GM19023 (cell line): Measurements from ENCODE around the gene WSCD2.

Experiments
- ATAC-seq: cut with Tn5 transposase; IDR thresholded peaks from one replicate; pipeline ENCODE4 v1.9.1; 2021; ENCODE audit warnings: mild to moderate bottlenecking, moderate library complexity; ENCODE audit not compliant: unreplicated experiment

Gene WSCD2

DNA sequence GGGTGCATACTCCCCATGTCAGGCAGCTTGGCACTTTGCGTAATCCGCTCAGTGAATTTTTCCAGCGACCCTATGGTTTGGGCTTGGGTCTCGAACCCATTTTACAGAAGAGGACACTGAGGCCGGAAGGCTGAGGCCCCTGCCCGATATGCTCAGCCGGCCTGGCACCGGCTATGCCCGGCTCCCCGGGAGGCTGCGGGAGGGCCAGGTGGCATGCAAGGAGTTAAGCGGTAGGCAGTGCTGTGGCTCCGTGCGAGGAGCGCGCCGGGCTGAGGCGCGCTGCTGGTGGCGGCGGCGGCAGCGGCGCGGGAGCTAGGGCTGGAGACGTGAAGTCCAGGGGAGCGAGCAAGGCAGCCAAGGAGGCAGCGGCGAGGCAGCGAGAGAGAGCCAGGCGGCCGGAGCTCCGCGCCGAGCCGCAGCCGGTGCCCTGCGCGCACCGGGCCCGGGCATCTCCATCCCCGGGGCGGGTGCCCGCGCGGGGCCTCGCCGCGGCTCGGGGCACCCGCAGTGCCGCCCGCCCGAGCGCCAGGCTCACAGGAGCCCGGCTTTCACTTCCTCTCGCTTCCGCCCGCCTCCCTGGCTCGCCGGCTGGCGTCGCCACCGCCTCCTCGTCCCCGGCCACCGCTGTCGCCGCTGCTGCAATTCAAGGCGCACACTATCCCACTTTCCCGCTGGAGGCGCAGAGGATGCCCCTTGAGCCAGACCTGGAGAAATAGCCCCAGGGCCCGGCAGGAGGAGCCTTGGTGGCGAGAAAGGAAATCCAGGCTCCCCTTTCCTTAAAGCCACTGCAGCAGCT is at the start of gene WSCD2:
Gene WSCD2, plus strand, starts transcription at position 272 of the 796 bp plus-strand sequence. CDS start 66,545 bp downstream, outside the sequence.
- no peak for ATAC-seq

- no peak for ATAC-seq
These were observed 49.4 kb upstream of the WSCD2 start for GRCh38 chr12:108079721-108080120.

DNA sequence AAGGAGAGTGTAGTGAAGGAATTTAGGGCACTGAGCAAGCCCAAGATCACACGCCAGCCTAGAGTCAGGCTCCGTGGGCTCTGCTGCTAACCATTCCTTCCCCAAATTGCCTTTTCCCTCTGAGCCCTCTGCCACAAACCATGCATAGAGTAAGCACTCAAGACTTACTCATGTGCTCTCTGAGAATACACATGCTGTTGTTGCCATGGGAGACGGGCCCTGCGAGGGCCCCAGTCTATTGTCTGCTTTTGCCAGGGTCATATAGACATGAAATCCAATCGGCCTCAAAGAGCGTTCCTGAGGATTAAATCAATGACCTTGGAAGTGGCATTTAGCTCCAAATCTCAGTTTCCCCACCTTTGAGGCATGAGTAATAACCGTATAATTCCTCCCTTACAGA is 48.7 kb upstream of the WSCD2 start:
- ATAC-seq: no peak

GRCh38 chr12:108082485-108082884 is 46.6 kb upstream of the WSCD2 start:
- no peak for ATAC-seq

GRCh38 chr12:108087900-108088299 is 41.2 kb upstream of the WSCD2 start:
- ATAC-seq: no peak

- ATAC-seq: no peak
These were observed 38.8 kb upstream of the WSCD2 start for GRCh38 chr12:108090107-108090899.

DNA sequence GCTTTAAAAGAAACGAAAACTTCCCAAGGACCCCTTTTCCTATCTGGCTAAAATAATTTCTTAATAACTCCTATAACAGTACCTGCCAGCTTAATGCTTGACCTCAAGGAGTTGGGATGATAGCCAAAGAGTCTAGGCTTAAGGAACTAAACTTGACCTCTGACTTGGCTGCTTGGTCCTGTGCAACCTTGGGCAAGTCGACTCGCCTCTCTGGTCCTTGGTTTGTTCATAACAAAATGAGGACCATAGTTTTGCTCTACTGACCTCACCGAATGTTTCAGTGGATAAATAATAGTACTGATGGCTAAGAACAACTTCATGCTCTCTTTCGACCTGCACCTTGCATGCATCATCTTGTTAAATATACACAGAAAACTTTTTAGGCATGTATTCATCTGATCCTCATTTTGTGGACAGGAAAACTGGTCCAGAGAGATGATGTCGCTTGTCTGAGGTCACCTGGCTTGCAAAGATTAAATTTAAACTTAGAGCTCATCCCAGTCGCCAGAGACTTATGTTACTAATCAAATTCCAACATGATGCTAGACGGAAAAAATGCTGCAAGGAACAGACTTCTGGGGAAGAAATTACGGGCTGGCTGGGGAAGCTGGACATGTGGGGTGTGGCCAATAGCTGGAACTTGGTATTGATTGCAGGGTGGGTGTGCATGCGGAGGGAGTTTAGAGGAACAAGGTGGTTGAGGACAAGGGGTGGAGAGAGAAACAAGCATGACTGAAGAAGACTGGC is 38.0 kb upstream of the WSCD2 start:
- no peak for ATAC-seq

DNA sequence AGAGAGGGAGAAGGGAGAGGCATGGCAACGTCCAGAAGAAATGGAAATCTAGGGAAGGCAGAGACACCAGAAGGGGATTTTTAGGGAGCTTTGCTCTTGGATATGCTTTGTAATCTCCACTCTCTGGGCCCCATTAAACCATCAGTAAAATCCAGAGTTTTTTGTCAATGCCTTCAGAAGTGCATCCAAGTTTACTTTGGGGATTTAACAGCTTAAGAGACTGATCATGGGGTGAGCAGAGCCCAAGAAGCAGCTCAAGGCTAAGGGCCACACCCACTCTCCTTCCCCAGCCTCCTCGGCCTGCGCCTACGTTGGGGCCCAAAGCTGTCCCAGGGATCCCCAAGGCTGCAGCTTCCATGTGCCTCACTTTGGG is 37.4 kb upstream of the WSCD2 start:
- no peak for ATAC-seq

DNA sequence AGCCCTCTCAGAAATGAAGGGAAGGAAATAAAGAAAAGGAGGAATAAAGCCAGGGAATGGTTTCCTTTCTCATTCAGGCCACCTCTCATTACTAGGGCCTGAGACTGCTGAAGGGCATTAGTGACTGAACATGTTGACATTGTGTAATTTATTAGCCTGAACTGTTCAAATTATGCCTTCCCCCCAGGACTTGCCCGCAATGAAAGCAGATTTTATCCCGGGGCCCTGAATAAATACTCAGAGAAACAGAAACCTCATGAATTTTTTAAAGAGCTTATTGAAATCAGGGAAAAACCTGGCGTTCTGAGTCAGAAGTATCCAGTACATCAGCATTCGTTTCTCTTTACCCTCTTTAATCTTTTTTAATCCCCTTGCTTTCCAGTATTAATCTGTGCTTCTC is 35.9 kb upstream of the WSCD2 start:
- ATAC-seq: no peak

- no peak for ATAC-seq
These were observed 34.9 kb upstream of the WSCD2 start for GRCh38 chr12:108094056-108094649.

GRCh38 chr12:108097160-108097911 is 31.8 kb upstream of the WSCD2 start:
- ATAC-seq: no peak

- ATAC-seq: no peak
These were observed 30.7 kb upstream of the WSCD2 start for GRCh38 chr12:108098374-108098773.

DNA sequence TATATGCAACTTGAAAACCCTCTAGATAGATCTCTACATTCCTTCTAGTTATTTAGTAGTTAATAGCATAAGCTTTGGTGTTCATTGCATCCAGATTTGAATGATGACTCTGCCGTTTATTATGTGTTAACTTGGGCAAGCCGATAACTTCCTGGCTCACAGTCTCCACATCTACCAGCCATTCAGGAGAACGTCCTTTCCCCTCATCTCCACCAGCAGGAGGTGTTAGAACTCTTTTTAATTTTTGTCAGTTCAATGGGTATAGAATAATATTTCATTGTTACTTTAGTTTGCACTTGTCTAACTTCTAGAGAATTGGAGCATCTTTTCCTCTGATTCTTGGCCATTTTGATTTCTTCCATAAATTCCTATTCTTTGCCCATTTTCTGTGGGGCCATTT is 30.0 kb upstream of the WSCD2 start:
- ATAC-seq: no peak

DNA sequence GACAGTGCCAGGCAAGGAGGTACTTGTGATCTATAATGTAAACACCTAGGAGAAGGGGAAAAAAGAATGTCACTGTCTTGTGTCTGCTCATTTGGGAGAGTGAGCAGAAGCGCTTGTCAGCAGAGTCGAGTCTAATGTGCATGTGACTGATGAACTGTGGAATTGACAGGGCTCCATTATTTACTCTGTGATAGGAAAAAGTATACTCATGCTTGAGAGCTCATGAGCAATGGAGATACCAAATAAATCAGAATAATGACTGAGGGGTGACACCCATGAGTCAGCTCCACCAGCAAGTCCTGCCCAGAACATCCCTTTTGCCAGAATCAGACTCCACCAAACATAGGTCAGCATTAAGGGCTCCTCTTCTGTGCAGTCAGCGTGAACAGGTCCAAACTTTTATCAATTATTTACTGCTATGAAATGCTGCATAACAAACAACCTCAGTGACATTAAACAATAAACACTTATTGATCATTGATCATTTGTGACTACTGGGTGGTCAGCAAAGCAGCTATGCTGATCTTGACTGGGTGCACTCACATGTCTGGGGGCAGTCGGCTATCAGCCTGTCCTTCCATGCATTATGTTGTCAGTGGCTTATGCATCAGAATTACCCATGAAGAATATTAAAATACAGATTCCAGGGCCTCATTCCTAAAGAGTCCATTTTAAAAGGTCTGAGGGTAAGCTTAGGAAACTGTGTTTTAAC is 29.2 kb upstream of the WSCD2 start:
- no peak for ATAC-seq

- no peak for ATAC-seq
These were observed 27.4 kb upstream of the WSCD2 start for GRCh38 chr12:108101605-108102175.

DNA sequence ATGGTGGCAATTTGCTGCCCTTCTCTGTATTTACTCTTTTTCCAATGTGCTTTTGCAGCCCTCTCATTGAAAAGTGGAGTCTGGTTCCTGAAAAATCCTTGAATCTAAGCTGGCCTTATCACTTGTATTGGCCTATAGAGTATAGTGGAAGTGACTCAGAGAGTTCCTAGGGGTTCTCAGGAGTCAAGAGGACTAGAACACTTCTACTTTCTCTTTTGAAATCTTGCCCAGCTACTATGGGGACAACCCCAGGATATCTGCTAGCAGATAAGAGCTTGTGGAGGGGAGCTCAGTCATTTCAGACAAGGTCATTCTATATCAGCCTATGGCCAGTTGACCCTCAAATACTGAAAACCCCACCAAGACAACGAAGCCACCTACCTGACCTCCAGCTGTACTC is 26.7 kb upstream of the WSCD2 start:
- ATAC-seq: no peak

DNA sequence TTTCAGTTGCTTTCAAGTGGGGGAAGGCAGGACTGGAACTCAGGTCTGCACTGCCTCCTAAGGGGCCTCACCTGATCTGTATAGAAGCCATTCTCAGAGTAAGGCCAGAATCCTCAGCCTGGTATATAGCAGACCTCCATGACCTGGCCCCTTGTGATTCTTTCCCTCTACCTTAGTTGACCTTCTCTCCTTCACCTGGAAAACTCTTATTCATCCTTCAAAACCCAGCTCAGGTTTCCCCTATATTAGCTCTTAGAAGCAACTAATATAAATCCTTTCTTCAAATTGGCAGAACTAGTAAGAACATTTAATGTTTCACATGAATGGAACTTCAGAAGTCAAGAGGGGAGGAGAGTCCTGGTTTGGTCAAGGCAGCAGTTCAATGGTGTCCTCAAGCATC is 26.0 kb upstream of the WSCD2 start:
- ATAC-seq: no peak

DNA sequence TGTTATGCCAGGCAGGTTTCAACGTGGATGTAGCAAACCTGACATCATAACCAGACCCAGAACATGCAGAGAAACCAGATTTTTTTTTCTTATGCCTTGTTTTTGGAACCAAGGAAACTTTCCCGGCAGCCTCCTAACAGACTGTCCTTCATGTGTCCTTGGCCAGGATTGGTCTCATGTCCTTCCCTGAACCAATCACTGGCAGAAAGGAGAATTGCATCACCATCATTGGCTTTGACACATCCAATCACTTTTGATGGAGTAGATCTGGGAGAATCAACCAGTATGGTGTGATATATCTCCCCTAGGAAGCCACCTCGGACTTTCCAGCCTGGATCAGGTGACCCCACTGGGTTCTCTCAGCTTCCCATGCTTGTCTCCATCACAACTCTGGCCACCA is 25.6 kb upstream of the WSCD2 start:
- ATAC-seq: no peak

GRCh38 chr12:108104657-108105056 is 24.4 kb upstream of the WSCD2 start:
- ATAC-seq: no peak
